CD4-positive, alpha-beta T cell (primary cell): Measurements from ENCODE around the gene CMIP. TPM values are rescaled to one million over a fixed set of nuclear protein-coding genes. Genes with fewer than 3 reads are reported as not detected.

Experiments
- ATAC-seq: fragments of 200-7000 bp; cut with Tn5 transposase; one replicate; pipeline ENCODE4 v1.10.0; 2022; ENCODE audit warnings: mild to moderate bottlenecking; ENCODE audit not compliant: poor library complexity
- CTCF ChIA-PET: fragments of 350-600 bp; sonication (Branson Sonifier 250); formaldehyde crosslinking; loops from one replicate; lab custom pipeline; 2021; ENCODE audit warnings: antibody characterized with exemption, inconsistent platforms; lab: Charles Lee
- POLR2A ChIA-PET: fragments of 350-600 bp; sonication (Branson Sonifier 250); formaldehyde crosslinking; loops from one replicate; lab custom pipeline; 2021; ENCODE audit warnings: antibody characterized with exemption, inconsistent platforms; lab: Charles Lee
- DNase-seq, 14 experiments: peaks; one replicate each; pipeline ENCODE4 v3.0.0-alpha.2; 2013 to 2020; ENCODE audit warnings: mixed read lengths in 2 of 14
- H3K27ac ChIP-seq, 2 donors: one replicate each; pipeline versions ENCODE4 v1.5.1 to v1.7.0; 2013; ENCODE audit warnings: low read length in 2 of 2, low read depth in 1 of 2, mild to moderate bottlenecking in 1 of 2
- H3K27me3 ChIP-seq, 2 experiments: 1 replicate in 1 of 2; 2 replicates in 1 of 2; pipeline versions ENCODE4 v1.6.1 to v1.7.0; 2013; ENCODE audit warnings: low read length in 2 of 2, control low read depth in 1 of 2, mild to moderate bottlenecking in 1 of 2, moderate library complexity in 1 of 2; ENCODE audit not compliant: insufficient read depth in 2 of 2, control insufficient read depth in 1 of 2
- H3K36me3 ChIP-seq: one replicate; pipeline ENCODE4 v1.6.1; 2013; ENCODE audit warnings: low read length, control low read depth; ENCODE audit not compliant: insufficient read depth
- H3K4me1 ChIP-seq: one replicate; pipeline ENCODE4 v1.6.1; 2013; ENCODE audit warnings: low read length, control low read depth; ENCODE audit not compliant: insufficient read depth
- H3K4me3 ChIP-seq: one replicate; pipeline ENCODE4 v1.5.1; 2013; ENCODE audit warnings: mild to moderate bottlenecking, low read length, moderate library complexity
- H3K9me3 ChIP-seq, 2 experiments: 1 replicate in 1 of 2; 2 replicates in 1 of 2; pipeline versions ENCODE4 v1.6.1 to v1.7.0; 2013; ENCODE audit warnings: low read length in 2 of 2, mild to moderate bottlenecking in 2 of 2, control low read depth in 1 of 2, moderate library complexity in 1 of 2; ENCODE audit not compliant: control insufficient read depth in 1 of 2, insufficient read depth in 1 of 2
- H3K27ac Mint-ChIP-seq: one replicate; pipeline ENCODE4 v1.8.0; 2020; ENCODE audit warnings: mixed read lengths
- H3K27me3 Mint-ChIP-seq: one replicate; pipeline ENCODE4 v1.8.0; 2021; ENCODE audit warnings: mixed read lengths
- H3K36me3 Mint-ChIP-seq: one replicate; pipeline ENCODE4 v1.8.0; 2021; ENCODE audit warnings: low read depth, mixed read lengths
- H3K4me1 Mint-ChIP-seq: one replicate; pipeline ENCODE4 v1.8.0; 2021; ENCODE audit warnings: low read depth, mixed read lengths
- H3K4me3 Mint-ChIP-seq: one replicate; pipeline ENCODE4 v1.8.0; 2020; ENCODE audit warnings: mild to moderate bottlenecking, mixed read lengths
- H3K9me3 Mint-ChIP-seq: one replicate; pipeline ENCODE4 v1.8.0; 2020; ENCODE audit warnings: mixed read lengths
- CTCF ChIP-seq: fragments of 200-600 bp; IDR thresholded peaks from one replicate; pipeline ENCODE4 v1.8.0; 2022; ENCODE audit warnings: antibody characterized with exemption, mild to moderate bottlenecking
- intact Hi-C, 2 experiments: fragments of 100-400 bp; cut with DNase I in 1 of 2; cut with micrococcal nuclease in 1 of 2; formaldehyde crosslinking; loops; one replicate each; pipeline versions ENCODE4 v1.15.1 to v1.9.0; 2023 to 2025; cut with DNase I, micrococcal nuclease
- total RNA-seq, 174 experiments: library from RNA in 2 of 174; stranded (reverse) in 2 of 174; gene quantifications; one replicate each; pipeline ENCODE4 v1.2.3 and lab custom pipeline; 2021 to 2026

Gene CMIP
- total RNA-seq, 2 experiments from 2014 or later, result 33.5 to 35.3 TPM

GRCh38 chr16:81649561-81650184 is 205.1 kb downstream of the CMIP start:
- Mint-ChIP-seq H3K4me3 (no peak overlapping the region), H3K9me3 (no peaks in the 10 kb centered on the region), H3K27me3 (no peaks in the 10 kb centered on the region), H3K27ac (peak overlapping the region; percentile 30), H3K4me1 (peaks cover 9% of the 10 kb centered on the region), H3K36me3 (peaks cover 25% of the 10 kb centered on the region)
- ATAC-seq (no peak), DNase-seq (no peak)
- peaks cover 20% of the 10 kb centered on the region for H3K36me3 ChIP-seq
- no peak for TF ChIP-seq CTCF
- H3K4me3 ChIP-seq, result no peak overlapping the region
- no peaks in the 10 kb centered on the region for H3K4me1 ChIP-seq
- H3K27ac ChIP-seq, result no peak overlapping the region
- H3K27me3 ChIP-seq, result no peaks in the 10 kb centered on the region
- ChIA-PET CTCF (no interaction called here), POLR2A (no interaction called here)
- H3K9me3 ChIP-seq, result no peaks in the 10 kb centered on the region
- intact Hi-C loops, result no loop called here

GRCh38 chr16:81650281-81650680 is 205.7 kb downstream of the CMIP start:
- intact Hi-C loops, result no loop called here
- no peaks in the 10 kb centered on the region for H3K4me1 ChIP-seq
- peaks cover 20% of the 10 kb centered on the region for H3K36me3 ChIP-seq
- CTCF ChIA-PET, result no interaction called here
- H3K27me3 ChIP-seq, result no peaks in the 10 kb centered on the region
- no peak for ATAC-seq
- DNase-seq, result no peak
- no peak overlapping the region for H3K27ac ChIP-seq
- Mint-ChIP-seq H3K9me3 (no peaks in the 10 kb centered on the region), H3K27me3 (no peaks in the 10 kb centered on the region), H3K36me3 (peaks cover 29% of the 10 kb centered on the region), H3K4me1 (peaks cover 9% of the 10 kb centered on the region), H3K27ac (peak overlapping the region; percentile 30), H3K4me3 (no peak overlapping the region)
- no peak overlapping the region for H3K4me3 ChIP-seq
- POLR2A ChIA-PET, result no interaction called here
- no peaks in the 10 kb centered on the region for H3K9me3 ChIP-seq
- TF ChIP-seq CTCF, result no peak

GRCh38 chr16:81650982-81651562 is 206.5 kb downstream of the CMIP start:
- Mint-ChIP-seq H3K27me3 (no peaks in the 10 kb centered on the region), H3K4me3 (no peak overlapping the region), H3K9me3 (no peaks in the 10 kb centered on the region), H3K36me3 (peaks cover 37% of the 10 kb centered on the region), H3K4me1 (peaks cover 4% of the 10 kb centered on the region), H3K27ac (no peak overlapping the region)
- no peak overlapping the region for H3K4me3 ChIP-seq
- peaks cover 20% of the 10 kb centered on the region for H3K36me3 ChIP-seq
- DNase-seq, result no peak
- H3K4me1 ChIP-seq, result no peaks in the 10 kb centered on the region
- intact Hi-C loops, result no loop called here
- no peaks in the 10 kb centered on the region for H3K27me3 ChIP-seq
- TF ChIP-seq CTCF, result no peak
- H3K9me3 ChIP-seq, result no peaks in the 10 kb centered on the region
- POLR2A ChIA-PET, result no interaction called here
- no peak overlapping the region for H3K27ac ChIP-seq
- CTCF ChIA-PET, result no interaction called here
- no peak for ATAC-seq
